ENCODE data around the gene TRPV2. TPM values are rescaled to one million over a fixed set of nuclear protein-coding genes. Genes with fewer than 3 reads are reported as not detected.

The TRPV2 gene
- total and polyA plus RNA-seq, 9 of the 15 experiments (the other 6 are each of a cell fraction or from before 2014, with no cell fraction given) = 10.0 to 97.5 (median 30.3) TPM

DNA sequence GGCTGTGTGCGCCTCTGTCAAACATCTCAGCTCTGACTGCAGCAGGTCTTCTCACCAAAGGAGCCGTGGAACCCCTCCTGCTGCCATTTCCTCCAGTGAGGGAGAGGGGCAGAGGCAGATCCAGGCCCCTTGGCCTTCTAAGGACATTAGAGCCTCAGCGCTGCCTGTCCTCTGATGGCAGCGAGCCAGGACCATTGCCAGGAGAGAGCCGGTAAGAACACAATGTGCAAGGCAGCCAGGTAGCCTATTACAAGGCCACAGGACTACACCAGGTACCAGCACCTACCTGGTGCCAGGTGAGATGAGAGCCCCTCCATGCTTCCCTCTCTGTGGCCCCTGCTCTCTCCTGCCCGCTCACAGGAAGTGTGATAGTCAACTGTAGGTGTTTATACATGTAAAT is 65.6 kb downstream of the TRPV2 start:
- POLR2A ChIA-PET = interaction anchor here (0.7 kb wide), 1 partner anchor 36 kb away, joined by 3 read pairs; no protein-coding TSS in a partner anchor
- H3K79me2 ChIP-seq (ENCODE audit: control insufficient read depth, insufficient read depth, low read length) = no peaks in the 10 kb centered on the region
- H3K27me3 ChIP-seq (ENCODE audit: control insufficient read depth in 2 of 2, insufficient read depth in 2 of 2, low read length in 2 of 2) = peaks cover 0 to 9% of the 10 kb centered on the region in 2 experiments; a peak in 1 of 5 replicates
- H3K4me2 ChIP-seq (ENCODE audit: insufficient read depth, low read length) = no peak overlapping the region
- DNase-seq (ENCODE audit: extremely low read depth in 1 of 4, low spot score in 3 of 4) = no peak
- no peaks in the 10 kb centered on the region; the same call in 1 of the 2 replicates for H4K20me1 ChIP-seq (replicated peaks; ENCODE audit: control insufficient read depth, insufficient read depth, low read length)
- H3K27ac ChIP-seq (ENCODE audit: extremely low read depth, low read depth, low read length) = no peak overlapping the region
- H2AFZ ChIP-seq (ENCODE audit: low read depth, low read length) = no peak overlapping the region
- H3K4me1 ChIP-seq (replicated peaks in 1 of 2; ENCODE audit: control insufficient read depth in 2 of 2, insufficient read depth in 2 of 2, low read length in 2 of 2) = peaks cover 2 to 7% of the 10 kb centered on the region in 2 experiments; a peak in 1 of 5 replicates
- ATAC-seq = no peak
- TF ChIP-seq, protein P1, sequence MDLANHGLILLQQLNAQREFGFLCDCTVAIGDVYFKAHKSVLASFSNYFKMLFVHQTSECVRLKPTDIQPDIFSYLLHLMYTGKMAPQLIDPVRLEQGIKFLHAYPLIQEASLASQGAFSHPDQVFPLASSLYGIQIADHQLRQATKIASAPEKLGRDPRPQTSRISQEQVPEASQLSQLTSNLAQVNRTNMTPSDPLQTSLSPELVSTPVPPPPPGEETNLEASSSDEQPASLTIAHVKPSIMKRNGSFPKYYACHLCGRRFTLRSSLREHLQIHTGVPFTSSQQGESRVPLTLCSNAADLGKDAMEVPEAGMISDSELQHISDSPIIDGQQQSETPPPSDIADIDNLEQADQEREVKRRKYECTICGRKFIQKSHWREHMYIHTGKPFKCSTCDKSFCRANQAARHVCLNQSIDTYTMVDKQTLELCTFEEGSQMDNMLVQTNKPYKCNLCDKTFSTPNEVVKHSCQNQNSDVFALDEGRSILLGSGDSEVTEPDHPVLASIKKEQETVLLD (IDR thresholded peaks at IDR 0.05) = no peak
- TF ChIP-seq POLR2H (tag; IDR thresholded peaks at IDR 0.05; ENCODE audit: low read depth) = no peak
- TF ChIP-seq, protein P2, sequence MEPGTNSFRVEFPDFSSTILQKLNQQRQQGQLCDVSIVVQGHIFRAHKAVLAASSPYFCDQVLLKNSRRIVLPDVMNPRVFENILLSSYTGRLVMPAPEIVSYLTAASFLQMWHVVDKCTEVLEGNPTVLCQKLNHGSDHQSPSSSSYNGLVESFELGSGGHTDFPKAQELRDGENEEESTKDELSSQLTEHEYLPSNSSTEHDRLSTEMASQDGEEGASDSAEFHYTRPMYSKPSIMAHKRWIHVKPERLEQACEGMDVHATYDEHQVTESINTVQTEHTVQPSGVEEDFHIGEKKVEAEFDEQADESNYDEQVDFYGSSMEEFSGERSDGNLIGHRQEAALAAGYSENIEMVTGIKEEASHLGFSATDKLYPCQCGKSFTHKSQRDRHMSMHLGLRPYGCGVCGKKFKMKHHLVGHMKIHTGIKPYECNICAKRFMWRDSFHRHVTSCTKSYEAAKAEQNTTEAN (CRISPR knock-in tag; IDR thresholded peaks at IDR 0.05) = no peak
- TF ChIP-seq ZNF121 (CRISPR knock-in tag; conservative IDR thresholded peaks at IDR 0.05) = no peak
- TF ChIP-seq NCOR1 (IDR thresholded peaks at IDR 0.05) = no peak
- TF ChIP-seq ZNF707 (CRISPR knock-in tag; conservative IDR thresholded peaks at IDR 0.05) = no peak
- no peak for TF ChIP-seq CBFA2T3 (IDR thresholded peaks at IDR 0.05)
- TF ChIP-seq FOSL1 (tag; conservative IDR thresholded peaks at IDR 0.05) = no peak
- no peak for TF ChIP-seq FOXK1 (CRISPR knock-in tag; IDR thresholded peaks at IDR 0.05; ENCODE audit: borderline replicate concordance)
- in situ Hi-C loops (cut with MboI) (no loop called here), intact Hi-C loops (cut with micrococcal nuclease) (no loop called here)
- no TSS peak for BruUV-seq (replicated peaks)
- H3K4me3 ChIP-seq = no peak overlapping the region
- FAIRE-seq = no peak
- no peaks in the 10 kb centered on the region for H3K9me1 ChIP-seq (ENCODE audit: control insufficient read depth, insufficient read depth, low read length)
- CTCF ChIA-PET (ENCODE audit: low intra/inter-chr PET ratio) = no interaction called here
- 1% methylated on average over 6 of the region's 6 CpGs for WGBS (ENCODE audit: insufficient coverage, low coverage, missing lambda C conversion rate)
- no peaks in the 10 kb centered on the region for H3K9me3 ChIP-seq (replicated peaks; ENCODE audit: control insufficient read depth, insufficient read depth, low read depth, low read length)
- no peaks in the 10 kb centered on the region for H3K36me3 ChIP-seq (ENCODE audit: control insufficient read depth, insufficient read depth, low read length)
- H3K9ac ChIP-seq (ENCODE audit: insufficient read depth in 1 of 2, low read depth in 2 of 2, low read length in 2 of 2) = no peak overlapping the region
